K562 (cell line): ENCODE results near the gene RUVBL2. TPM values are rescaled to one million over a fixed set of nuclear protein-coding genes. Genes with fewer than 3 reads are reported as not detected.

ENCODE experiments used
- ASH1L ChIP-seq: fragments of 450-650 bp; IDR thresholded peaks from 2 replicates; pipeline ENCODE4 v1.6.1; 2018; ENCODE audit warnings: borderline replicate concordance, mild to moderate bottlenecking, low read depth; ENCODE audit not compliant: partially characterized antibody
- CCNT2 ChIP-seq: IDR thresholded peaks from 2 replicates; pipeline ENCODE4 v1.6.1; 2011; ENCODE audit warnings: borderline replicate concordance, low read depth, mild to moderate bottlenecking, moderate library complexity, mixed read lengths, low read length; ENCODE audit not compliant: insufficient read length; ENCODE audit errors: extremely low read depth
- CREBBP ChIP-seq: IDR thresholded peaks from one replicate; pipeline ENCODE4 v1.6.1; 2012; ENCODE audit warnings: low read depth, mild to moderate bottlenecking, control low read depth, inconsistent platforms, low read length
- DIDO1 ChIP-seq: fragments of 450-650 bp; IDR thresholded peaks from 2 replicates; pipeline ENCODE4 v1.6.1; 2016; ENCODE audit warnings: low read depth, missing biosample characterization, missing genetic modification characterization
- E2F3 ChIP-seq: fragments of 250-450 bp; sonication (Bioruptor Pico); IDR thresholded peaks from 2 replicates; pipeline ENCODE4 v1.4.0; 2020; ENCODE audit warnings: mild to moderate bottlenecking
- MYBL2 ChIP-seq, 2 experiments: fragments of 450-650 bp in 1 of 2; sonication (generic) in 1 of 2; formaldehyde crosslinking in 1 of 2; IDR thresholded peaks; 2 replicates each; pipeline versions ENCODE4 v1.6.1 to v1.8.1; 2017 to 2022; ENCODE audit warnings: borderline replicate concordance in 1 of 2, inconsistent platforms in 1 of 2, low read depth in 1 of 2, mild to moderate bottlenecking in 1 of 2, missing genetic modification reagents in 1 of 2, moderate library complexity in 1 of 2
- NFYB ChIP-seq: IDR thresholded peaks from 2 replicates; pipeline ENCODE4 v1.6.1; 2011; ENCODE audit warnings: mild to moderate bottlenecking, moderate library complexity; ENCODE audit not compliant: insufficient read length; ENCODE audit errors: extremely low read depth
- OTX1 ChIP-seq: fragments of 450-650 bp; formaldehyde crosslinking; IDR thresholded peaks from 2 replicates; pipeline ENCODE4 v1.4.0; 2022; ENCODE audit warnings: mild to moderate bottlenecking
- SUPT5H ChIP-seq: fragments of 450-650 bp; IDR thresholded peaks from 2 replicates; pipeline ENCODE4 v1.6.1; 2016
- ZFP91 ChIP-seq: sonication (generic); formaldehyde crosslinking; IDR thresholded peaks from 2 replicates; pipeline ENCODE4 v1.8.0; 2022; ENCODE audit warnings: mild to moderate bottlenecking, missing genetic modification reagents
- ZFX ChIP-seq: sonication (generic); formaldehyde crosslinking; IDR thresholded peaks from 2 replicates; pipeline ENCODE4 v1.8.0; 2022; ENCODE audit warnings: mild to moderate bottlenecking, missing genetic modification reagents, moderate library complexity
- ZNF395 ChIP-seq: fragments of 200-800 bp; sonication (Bioruptor generic); IDR thresholded peaks from 2 replicates; pipeline ENCODE4 v1.6.1; 2017; ENCODE audit warnings: missing genetic modification characterization, missing compliant biosample characterization
- ZNF436 ChIP-seq: fragments of 250-450, 450-650 bp; sonication (Bioruptor Pico); formaldehyde crosslinking; IDR thresholded peaks from 2 replicates; pipeline ENCODE4 v1.7.0; 2020; ENCODE audit warnings: mild to moderate bottlenecking
- ZNF717 ChIP-seq: fragments of 250-450 bp; sonication (Bioruptor Pico); IDR thresholded peaks from 2 replicates; pipeline ENCODE4 v1.5.0; 2021
- ZNF76 ChIP-seq: fragments of 250-450 bp; sonication (Bioruptor Pico); IDR thresholded peaks from 2 replicates; pipeline ENCODE4 v1.4.0; 2020; ENCODE audit warnings: mild to moderate bottlenecking, moderate library complexity, borderline replicate concordance
- ZNF830 ChIP-seq: fragments of 250-450 bp; sonication (Bioruptor Pico); IDR thresholded peaks from 2 replicates; pipeline ENCODE4 v1.5.0; 2021; ENCODE audit warnings: mild to moderate bottlenecking
- polyA plus RNA-seq, 8 experiments: library from polyadenylated mRNA; depleted of rRNA in 4 of 8; stranded (reverse) in 5 of 8; unstranded in 3 of 8; fragments of >200 nt; fragmentation: Nextera tagmentation in 2 of 8; fragmentation: Illumina TruSeq in 1 of 8; extraction: Ambion mirVana in 2 of 8; extraction: Trizol in 1 of 8; gene quantifications; 2 replicates each; pipeline versions ENCODE4 v1.2.1 to v1.2.3, GENCODE V29; 2011 to 2014; ENCODE audit warnings: inconsistent platforms in 1 of 8, missing spikeins in 1 of 8
- total RNA-seq, 7 experiments: library from RNA; depleted of rRNA in 6 of 7; stranded (reverse); fragments of >200 nt in 6 of 7; fragmentation: Illumina TruSeq in 2 of 7; extraction: Trizol in 2 of 7; gene quantifications; 2 replicates each; pipeline versions ENCODE4 v1.2.1 to v1.2.3, GENCODE V29; 2011 to 2021; ENCODE audit warnings: low replicate concordance in 1 of 7
- TF ChIP-seq, protein P1 (sequence below): fragments of 150-350 bp; conservative IDR thresholded peaks from 2 replicates; pipeline ENCODE4 v1.6.1; 2014; ENCODE audit warnings: low read length
- TF ChIP-seq, protein P2 (sequence below): fragments of 250-450 bp; sonication (Bioruptor Pico); IDR thresholded peaks from 2 replicates; pipeline ENCODE4 v1.8.0; 2021; ENCODE audit warnings: mild to moderate bottlenecking, moderate library complexity

Gene RUVBL2
- total and polyA plus RNA-seq, 9 of the 15 experiments (the other 6 are each of a cell fraction or from before 2014, with no cell fraction given): 71.4 to 453 (median 237) TPM

GRCh38 chr19:48967346-48968178 lies 26.1 kb upstream of the RUVBL2 start (continued):
- TF ChIP-seq E2F3 (CRISPR knock-in tag): no peak
- TF ChIP-seq ZNF395 (CRISPR knock-in tag): peak; percentile 72; the same call in 1 of the 2 replicates
- peak; percentile 87 for TF ChIP-seq SUPT5H
- peak; percentile 28; the same call in 1 of the 2 replicates for TF ChIP-seq OTX1 (CRISPR knock-in tag)
- TF ChIP-seq CREBBP: no peak
- no peak for TF ChIP-seq ZFP91
- TF ChIP-seq, protein P1, sequence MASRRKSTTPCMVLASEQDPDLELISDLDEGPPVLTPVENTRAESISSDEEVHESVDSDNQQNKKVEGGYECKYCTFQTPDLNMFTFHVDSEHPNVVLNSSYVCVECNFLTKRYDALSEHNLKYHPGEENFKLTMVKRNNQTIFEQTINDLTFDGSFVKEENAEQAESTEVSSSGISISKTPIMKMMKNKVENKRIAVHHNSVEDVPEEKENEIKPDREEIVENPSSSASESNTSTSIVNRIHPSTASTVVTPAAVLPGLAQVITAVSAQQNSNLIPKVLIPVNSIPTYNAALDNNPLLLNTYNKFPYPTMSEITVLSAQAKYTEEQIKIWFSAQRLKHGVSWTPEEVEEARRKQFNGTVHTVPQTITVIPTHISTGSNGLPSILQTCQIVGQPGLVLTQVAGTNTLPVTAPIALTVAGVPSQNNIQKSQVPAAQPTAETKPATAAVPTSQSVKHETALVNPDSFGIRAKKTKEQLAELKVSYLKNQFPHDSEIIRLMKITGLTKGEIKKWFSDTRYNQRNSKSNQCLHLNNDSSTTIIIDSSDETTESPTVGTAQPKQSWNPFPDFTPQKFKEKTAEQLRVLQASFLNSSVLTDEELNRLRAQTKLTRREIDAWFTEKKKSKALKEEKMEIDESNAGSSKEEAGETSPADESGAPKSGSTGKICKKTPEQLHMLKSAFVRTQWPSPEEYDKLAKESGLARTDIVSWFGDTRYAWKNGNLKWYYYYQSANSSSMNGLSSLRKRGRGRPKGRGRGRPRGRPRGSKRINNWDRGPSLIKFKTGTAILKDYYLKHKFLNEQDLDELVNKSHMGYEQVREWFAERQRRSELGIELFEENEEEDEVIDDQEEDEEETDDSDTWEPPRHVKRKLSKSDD: no peak
- no peak for TF ChIP-seq ZNF717 (CRISPR knock-in tag)
- TF ChIP-seq DIDO1 (tag): no peak
- peak; percentile 41 for TF ChIP-seq ZFX (CRISPR knock-in tag)
- peak; percentile 80 for TF ChIP-seq CCNT2
- no peak; the same call in 1 of the 2 replicates for TF ChIP-seq ZNF830
- peak; percentile 19; the same call in 1 of the 2 replicates for TF ChIP-seq ZNF76 (CRISPR knock-in tag)
- no peak for TF ChIP-seq ASH1L
- TF ChIP-seq, protein P2, sequence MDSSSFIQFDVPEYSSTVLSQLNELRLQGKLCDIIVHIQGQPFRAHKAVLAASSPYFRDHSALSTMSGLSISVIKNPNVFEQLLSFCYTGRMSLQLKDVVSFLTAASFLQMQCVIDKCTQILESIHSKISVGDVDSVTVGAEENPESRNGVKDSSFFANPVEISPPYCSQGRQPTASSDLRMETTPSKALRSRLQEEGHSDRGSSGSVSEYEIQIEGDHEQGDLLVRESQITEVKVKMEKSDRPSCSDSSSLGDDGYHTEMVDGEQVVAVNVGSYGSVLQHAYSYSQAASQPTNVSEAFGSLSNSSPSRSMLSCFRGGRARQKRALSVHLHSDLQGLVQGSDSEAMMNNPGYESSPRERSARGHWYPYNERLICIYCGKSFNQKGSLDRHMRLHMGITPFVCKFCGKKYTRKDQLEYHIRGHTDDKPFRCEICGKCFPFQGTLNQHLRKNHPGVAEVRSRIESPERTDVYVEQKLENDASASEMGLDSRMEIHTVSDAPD (CRISPR knock-in tag): no peak
- TF ChIP-seq NFYB: no peak
- TF ChIP-seq MYBL2 (IDR thresholded peaks at IDR 0.05; ENCODE audit: low read depth): no peak
- no peak for TF ChIP-seq MYBL2 (CRISPR knock-in tag; IDR thresholded peaks at IDR 0.05; ENCODE audit: borderline replicate concordance)
- peak; percentile 70 for TF ChIP-seq ZNF436 (CRISPR knock-in tag)
